SH-SY5Y (cell line): Measurements from ENCODE around the gene KCNIP4.

Source experiments
- GATA2 ChIP-seq: IDR thresholded peaks from 2 replicates; pipeline ENCODE4 v1.6.1; 2011; ENCODE audit warnings: mild to moderate bottlenecking, low read depth, low read length
- GATA3 ChIP-seq: IDR thresholded peaks from 2 replicates; pipeline ENCODE4 v1.6.1; 2011; ENCODE audit warnings: low read depth, mild to moderate bottlenecking, low read length, moderate library complexity

DNA sequence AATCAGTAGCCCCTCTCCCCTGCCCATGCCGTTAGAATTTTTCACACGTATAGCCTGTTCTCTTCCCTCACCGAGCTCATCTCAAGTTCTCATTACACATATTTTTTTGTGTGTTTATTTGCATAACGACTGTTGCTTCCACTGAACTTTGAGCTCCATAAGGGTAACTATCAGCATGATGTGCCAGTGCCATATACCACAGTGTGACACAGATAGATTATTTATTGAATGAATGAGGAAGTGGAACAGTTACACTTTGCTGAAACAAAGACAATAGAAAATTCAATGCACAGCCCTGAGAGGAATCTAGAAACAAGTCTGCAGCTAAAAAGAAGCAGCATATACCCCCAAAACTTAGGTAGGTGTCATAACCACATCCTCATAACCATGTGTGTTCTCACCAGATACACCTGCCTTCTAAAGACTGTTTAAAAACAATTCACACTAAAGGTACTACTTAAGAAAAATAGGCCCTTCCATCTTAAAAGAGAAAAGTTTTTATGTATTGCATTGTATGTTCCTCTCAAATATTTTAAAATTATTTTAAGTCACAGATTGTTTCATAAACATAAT lies 858.4 kb downstream of the KCNIP4 start:
- TF ChIP-seq GATA2 = no peak
- TF ChIP-seq GATA3 = no peak
